HL-60 (cell line): ENCODE results near the gene SPNS2.

Experiments used
- DNase-seq, 2 experiments: peaks; one replicate each; pipeline ENCODE4 v3.0.0-alpha.2; 2010 to 2020; ENCODE audit warnings: low read depth in 1 of 2, low spot score in 1 of 2
- H3K27ac ChIP-seq: fragments of 250-450 bp; sonication (Bioruptor Pico); replicated peaks from 2 replicates; pipeline ENCODE4 v1.5.1; 2020; ENCODE audit warnings: mild to moderate bottlenecking, moderate library complexity
- H3K27me3 ChIP-seq: fragments of 250-450 bp; sonication (Bioruptor Pico); 2 replicates; pipeline ENCODE4 v1.5.1; 2021; ENCODE audit warnings: mild to moderate bottlenecking, moderate library complexity; ENCODE audit not compliant: insufficient read depth, poor library complexity, severe bottlenecking
- H3K4me3 ChIP-seq: replicated peaks from 2 replicates; pipeline ENCODE4 v1.5.1; 2011; ENCODE audit warnings: mild to moderate bottlenecking, control low read depth, low read length; ENCODE audit not compliant: insufficient read depth
- CTCF ChIP-seq: IDR thresholded peaks from one replicate; pipeline ENCODE4 v1.5.1; 2011; ENCODE audit warnings: low read length, control low read depth, inconsistent platforms; ENCODE audit not compliant: insufficient read depth
- GABPA ChIP-seq: IDR thresholded peaks from 2 replicates; pipeline ENCODE4 v1.6.1; 2012; ENCODE audit warnings: low read depth
- POLR2AphosphoS5 ChIP-seq: IDR thresholded peaks from 2 replicates; pipeline ENCODE4 v1.6.1; 2012; ENCODE audit warnings: low read depth
- REST ChIP-seq: IDR thresholded peaks from 2 replicates; pipeline ENCODE4 v1.6.1; 2012; ENCODE audit warnings: low read depth; ENCODE audit not compliant: insufficient replicate concordance
- SPI1 ChIP-seq: IDR thresholded peaks from 2 replicates; pipeline ENCODE4 v1.6.1; 2012; ENCODE audit warnings: low read depth, mild to moderate bottlenecking, borderline replicate concordance

Gene SPNS2

GRCh38 chr17:4478318-4478830 lies 20.3 kb upstream of the SPNS2 start:
- H3K4me3 ChIP-seq: no peak overlapping the region
- no peak for DNase-seq
- TF ChIP-seq GABPA (no peak), SPI1 (no peak), POLR2AphosphoS5 (no peak), CTCF (no peak), REST (no peak)
- no peak overlapping the region for H3K27ac ChIP-seq
- no peaks in the 10 kb centered on the region for H3K27me3 ChIP-seq

- Histone ChIP-seq H3K27me3 (no peaks in the 10 kb centered on the region), H3K27ac (no peak overlapping the region; the same call in 1 of the 2 replicates), H3K4me3 (no peak overlapping the region)
- no peak for DNase-seq
- TF ChIP-seq CTCF: no peak
- no peak for TF ChIP-seq REST
- no peak for TF ChIP-seq GABPA
- TF ChIP-seq POLR2AphosphoS5: no peak
- TF ChIP-seq SPI1: no peak
Observed at GRCh38 chr17:4479340-4479981, 19.2 kb upstream of the SPNS2 start.

GRCh38 chr17:4479982-4480751 lies 18.5 kb upstream of the SPNS2 start:
- peak overlapping the region; percentile 77 for H3K27ac ChIP-seq
- no peak for TF ChIP-seq REST
- no peak overlapping the region for H3K4me3 ChIP-seq
- no peak for DNase-seq
- no peaks in the 10 kb centered on the region for H3K27me3 ChIP-seq
